Astrocyte of the cerebellum (primary cell): ENCODE measurements around the gene CYFIP1.
"Not testable (repeated sequence)": the region's sequence is repeated elsewhere in the genome, so short reads cannot be mapped to it uniquely, and the experiment has no call there.

Experiments
- DNase-seq: peaks from one replicate; pipeline ENCODE4 v3.0.0-alpha.2; 2011; ENCODE audit warnings: low read depth
- H3K4me3 ChIP-seq: 2 replicates; pipeline ENCODE4 v1.5.1; 2011; ENCODE audit warnings: mild to moderate bottlenecking, low read depth, low read length, moderate library complexity
- in situ Hi-C: cut with HindIII; loops from 2 replicates; pipeline ENCODE4 v1.10.0; 2017; ENCODE audit warnings: low sequenced_read_pairs
- TF ChIP-seq, protein P1 (sequence below): IDR thresholded peaks from 2 replicates; pipeline ENCODE4 v1.5.1; 2012; ENCODE audit warnings: low read length, low read depth, moderate library complexity, mild to moderate bottlenecking; ENCODE audit errors: missing control alignments

The CYFIP1 gene

DNA sequence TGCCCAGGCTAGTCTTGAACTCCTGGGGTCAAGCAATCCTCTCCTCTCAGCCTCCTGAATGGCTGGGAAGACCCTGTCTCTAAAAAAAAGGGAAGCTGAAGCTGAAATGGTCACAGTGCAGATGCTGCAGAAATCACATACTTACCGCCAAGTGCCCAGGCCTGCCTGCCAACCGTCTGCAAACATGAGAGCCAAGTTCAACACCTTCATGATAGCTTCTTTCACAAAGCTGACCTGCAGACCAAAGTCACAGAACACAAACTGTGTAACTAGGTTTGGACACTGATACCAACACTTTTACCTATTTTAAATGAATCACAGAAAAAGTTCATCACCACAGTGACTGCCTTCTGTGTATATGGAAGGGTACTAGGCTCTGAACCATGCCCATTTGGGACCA, 22.8 kb upstream of the CYFIP1 start:
- in situ Hi-C loops: no loop called here
- no peak overlapping the region for H3K4me3 ChIP-seq
- TF ChIP-seq, protein P1, sequence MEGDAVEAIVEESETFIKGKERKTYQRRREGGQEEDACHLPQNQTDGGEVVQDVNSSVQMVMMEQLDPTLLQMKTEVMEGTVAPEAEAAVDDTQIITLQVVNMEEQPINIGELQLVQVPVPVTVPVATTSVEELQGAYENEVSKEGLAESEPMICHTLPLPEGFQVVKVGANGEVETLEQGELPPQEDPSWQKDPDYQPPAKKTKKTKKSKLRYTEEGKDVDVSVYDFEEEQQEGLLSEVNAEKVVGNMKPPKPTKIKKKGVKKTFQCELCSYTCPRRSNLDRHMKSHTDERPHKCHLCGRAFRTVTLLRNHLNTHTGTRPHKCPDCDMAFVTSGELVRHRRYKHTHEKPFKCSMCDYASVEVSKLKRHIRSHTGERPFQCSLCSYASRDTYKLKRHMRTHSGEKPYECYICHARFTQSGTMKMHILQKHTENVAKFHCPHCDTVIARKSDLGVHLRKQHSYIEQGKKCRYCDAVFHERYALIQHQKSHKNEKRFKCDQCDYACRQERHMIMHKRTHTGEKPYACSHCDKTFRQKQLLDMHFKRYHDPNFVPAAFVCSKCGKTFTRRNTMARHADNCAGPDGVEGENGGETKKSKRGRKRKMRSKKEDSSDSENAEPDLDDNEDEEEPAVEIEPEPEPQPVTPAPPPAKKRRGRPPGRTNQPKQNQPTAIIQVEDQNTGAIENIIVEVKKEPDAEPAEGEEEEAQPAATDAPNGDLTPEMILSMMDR: no peak
- DNase-seq: no peak

- H3K4me3 ChIP-seq: no peak overlapping the region
- TF ChIP-seq, protein P1: no peak
- in situ Hi-C loops: no loop called here
- no peak for DNase-seq
Observed at GRCh38 chr15:22995795-22996194, 15.6 kb upstream of the CYFIP1 start.

DNA sequence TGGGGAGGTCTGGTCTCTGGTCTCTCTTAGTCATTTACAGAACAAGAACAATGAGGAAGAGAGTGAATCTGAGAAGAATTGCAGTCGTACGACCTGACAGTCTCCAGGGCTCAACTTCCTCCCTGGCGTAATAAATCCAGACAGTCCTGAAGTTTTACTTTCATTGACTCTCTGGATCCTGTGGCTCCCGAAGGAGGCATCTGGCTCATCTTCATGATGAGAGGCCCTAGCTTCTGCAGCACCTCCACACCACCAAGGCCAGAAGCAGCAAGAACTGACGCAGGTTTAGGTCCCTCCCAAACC, 11.8 kb upstream of the CYFIP1 start:
- TF ChIP-seq, protein P1: no peak
- in situ Hi-C loops: no loop called here
- no peak for DNase-seq
- no peak overlapping the region for H3K4me3 ChIP-seq

DNA sequence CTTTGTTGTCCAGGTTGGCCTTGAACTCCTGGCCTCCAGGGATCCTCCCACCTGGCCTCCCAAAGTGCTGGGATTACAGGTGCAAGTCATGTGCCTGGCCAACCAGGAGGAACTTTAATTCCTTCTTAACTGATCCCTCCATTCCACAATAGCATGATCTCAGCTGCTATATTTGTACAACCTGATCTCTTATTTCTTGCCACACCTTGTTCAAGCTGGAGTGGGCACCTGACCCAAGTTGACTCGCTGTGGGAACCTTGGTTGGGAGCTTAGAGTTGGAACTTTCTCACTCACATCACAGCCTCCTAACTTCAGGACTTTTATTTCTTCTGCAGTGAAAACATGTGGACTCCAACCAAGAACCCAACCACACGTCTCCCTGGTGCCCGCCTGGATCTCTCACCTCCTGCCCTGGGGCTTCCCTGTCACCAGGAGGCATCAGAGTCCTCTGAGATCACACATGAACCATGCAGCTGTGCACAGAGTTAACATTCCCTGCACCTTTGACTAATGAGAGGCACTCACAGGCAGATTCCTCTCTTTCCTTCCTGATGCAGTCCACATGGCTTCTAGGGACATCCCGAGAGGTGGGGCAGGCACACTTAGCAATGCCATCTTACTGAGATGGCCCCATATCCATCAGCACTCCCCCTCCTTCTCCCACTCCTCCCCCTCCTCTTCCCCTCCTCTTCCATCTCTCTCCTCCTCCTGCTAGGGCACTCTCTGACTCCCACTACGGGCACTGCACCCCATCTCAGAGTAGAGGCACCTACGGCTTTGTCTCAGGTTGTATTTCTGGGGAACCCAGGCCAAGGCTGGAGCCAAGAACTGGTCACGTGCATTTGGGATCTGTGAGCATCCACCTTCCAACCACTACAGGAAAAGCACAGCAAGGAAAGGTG, 9.7 kb upstream of the CYFIP1 start:
- no peak for DNase-seq
- H3K4me3 ChIP-seq: no peak overlapping the region
- in situ Hi-C loops: no loop called here
- TF ChIP-seq, protein P1: no peak

DNA sequence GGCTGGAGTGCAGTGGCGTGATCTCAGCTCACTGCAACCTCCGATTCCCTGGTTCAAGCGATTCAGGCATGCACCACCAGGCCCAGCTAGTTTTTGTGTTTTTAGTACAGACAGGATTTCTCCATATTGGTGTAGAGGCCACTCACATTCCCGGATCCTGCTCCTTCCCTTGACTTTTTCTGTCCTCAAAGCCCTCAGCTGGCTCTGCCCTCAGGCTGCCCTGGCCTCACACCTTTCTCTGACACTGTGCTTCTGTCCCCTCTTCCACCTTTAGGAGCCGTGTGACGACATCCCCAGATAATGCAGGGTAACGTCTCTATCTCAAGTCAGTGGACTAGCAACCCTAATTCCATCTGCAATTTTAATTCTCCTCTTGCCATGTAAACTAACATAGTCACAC, 8.6 kb upstream of the CYFIP1 start:
- in situ Hi-C loops: no loop called here
- no peak for DNase-seq
- TF ChIP-seq, protein P1: no peak
- H3K4me3 ChIP-seq: no peak overlapping the region

- in situ Hi-C loops, H3K4me3 ChIP-seq, DNase-seq: not testable (repeated sequence)
Observed at GRCh38 chr15:22981931-22982330, 1.8 kb upstream of the CYFIP1 start.

DNA sequence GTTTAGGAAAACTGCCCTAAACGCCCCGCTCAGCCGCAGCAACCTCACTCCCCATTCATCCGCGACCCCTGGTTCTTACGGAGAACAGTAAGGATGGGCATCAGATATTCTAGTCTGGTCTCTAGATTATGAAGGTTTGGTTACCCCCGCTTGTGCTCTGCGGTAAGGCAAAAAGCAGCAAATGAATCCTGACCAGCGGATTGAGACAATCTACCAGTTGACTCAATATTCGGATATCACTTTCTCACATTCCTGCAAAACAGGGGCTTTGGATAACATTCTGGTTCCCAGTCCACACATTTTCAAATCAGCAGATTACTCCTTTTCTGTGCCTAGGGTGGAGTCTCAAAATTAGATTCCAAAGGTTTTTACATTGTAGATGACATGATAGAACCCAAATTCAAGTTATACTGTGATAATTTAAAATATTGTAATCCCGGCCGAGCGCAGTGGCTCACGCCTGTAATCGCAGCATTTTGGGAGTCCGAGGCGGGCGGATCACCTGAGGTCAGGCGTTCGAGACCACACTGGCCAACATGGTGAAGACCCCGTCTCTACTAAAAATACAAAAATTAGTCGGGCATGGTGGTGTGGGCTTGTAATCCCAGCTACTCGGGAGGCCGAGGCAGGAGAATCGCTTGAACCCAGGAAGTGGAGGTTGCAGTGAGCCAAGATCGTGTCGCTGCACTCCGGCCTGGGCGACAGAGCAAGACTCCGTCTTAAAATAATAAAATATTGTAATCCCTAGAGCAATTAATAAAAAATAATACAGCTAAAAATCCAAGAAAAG, 1.1 kb upstream of the CYFIP1 start:
- no peak for DNase-seq
- in situ Hi-C loops: no loop called here
- H3K4me3 ChIP-seq: peak overlapping the region; percentile 74
- TF ChIP-seq, protein P1: no peak
